ENCODE results near the gene PLIN3. TPM values are rescaled to one million over a fixed set of nuclear protein-coding genes. Genes with fewer than 3 reads are reported as not detected.
A peak's percentile ranks its signal among the peaks of the same experiment; 100 is the strongest.

Gene PLIN3
- total RNA-seq, 1 donor from 2014 or later: 93.8 TPM

- Histone ChIP-seq H3K4me3 (no peak overlapping the region), H3K4me1 (peaks cover 12% of the 10 kb centered on the region), H3K27me3 (no peaks in the 10 kb centered on the region), H3K27ac (no peak overlapping the region), H3K9me3 (no peaks in the 10 kb centered on the region), H3K36me3 (no peaks in the 10 kb centered on the region)
- DNase-seq (ENCODE audit: extremely low spot score in 2 of 2): no peak
- intact Hi-C loops (cut with DNase I): loop anchor here (5.0 kb wide), 1 partner anchor 154 kb away; no protein-coding TSS in a partner anchor
- no peak for TF ChIP-seq POLR2A (IDR thresholded peaks at IDR 0.05)
- no peak for TF ChIP-seq POLR2AphosphoS5 (IDR thresholded peaks at IDR 0.05; ENCODE audit: insufficient read depth in 1 of 2, low read depth in 1 of 2)
- TF ChIP-seq, protein P1, sequence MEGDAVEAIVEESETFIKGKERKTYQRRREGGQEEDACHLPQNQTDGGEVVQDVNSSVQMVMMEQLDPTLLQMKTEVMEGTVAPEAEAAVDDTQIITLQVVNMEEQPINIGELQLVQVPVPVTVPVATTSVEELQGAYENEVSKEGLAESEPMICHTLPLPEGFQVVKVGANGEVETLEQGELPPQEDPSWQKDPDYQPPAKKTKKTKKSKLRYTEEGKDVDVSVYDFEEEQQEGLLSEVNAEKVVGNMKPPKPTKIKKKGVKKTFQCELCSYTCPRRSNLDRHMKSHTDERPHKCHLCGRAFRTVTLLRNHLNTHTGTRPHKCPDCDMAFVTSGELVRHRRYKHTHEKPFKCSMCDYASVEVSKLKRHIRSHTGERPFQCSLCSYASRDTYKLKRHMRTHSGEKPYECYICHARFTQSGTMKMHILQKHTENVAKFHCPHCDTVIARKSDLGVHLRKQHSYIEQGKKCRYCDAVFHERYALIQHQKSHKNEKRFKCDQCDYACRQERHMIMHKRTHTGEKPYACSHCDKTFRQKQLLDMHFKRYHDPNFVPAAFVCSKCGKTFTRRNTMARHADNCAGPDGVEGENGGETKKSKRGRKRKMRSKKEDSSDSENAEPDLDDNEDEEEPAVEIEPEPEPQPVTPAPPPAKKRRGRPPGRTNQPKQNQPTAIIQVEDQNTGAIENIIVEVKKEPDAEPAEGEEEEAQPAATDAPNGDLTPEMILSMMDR (IDR thresholded peaks at IDR 0.05): no peak
These were observed 10.5 kb upstream of the PLIN3 start for GRCh38 chr19:4877753-4878490.

- peaks cover 18% of the 10 kb centered on the region for H3K4me1 ChIP-seq
- H3K9me3 ChIP-seq: no peaks in the 10 kb centered on the region
- H3K27ac ChIP-seq: no peak overlapping the region
- no peak for DNase-seq (ENCODE audit: extremely low spot score in 2 of 2)
- H3K27me3 ChIP-seq: no peaks in the 10 kb centered on the region
- intact Hi-C loops (cut with DNase I): no loop called here
- no peaks in the 10 kb centered on the region for H3K36me3 ChIP-seq
- no peak overlapping the region for H3K4me3 ChIP-seq
- TF ChIP-seq POLR2AphosphoS5 (IDR thresholded peaks at IDR 0.05; ENCODE audit: insufficient read depth in 1 of 2, low read depth in 1 of 2) (no peak), POLR2A (IDR thresholded peaks at IDR 0.05) (no peak)
- TF ChIP-seq, protein P1 (IDR thresholded peaks at IDR 0.05): no peak
These were observed 6.5 kb upstream of the PLIN3 start for GRCh38 chr19:4873930-4874329.

DNA sequence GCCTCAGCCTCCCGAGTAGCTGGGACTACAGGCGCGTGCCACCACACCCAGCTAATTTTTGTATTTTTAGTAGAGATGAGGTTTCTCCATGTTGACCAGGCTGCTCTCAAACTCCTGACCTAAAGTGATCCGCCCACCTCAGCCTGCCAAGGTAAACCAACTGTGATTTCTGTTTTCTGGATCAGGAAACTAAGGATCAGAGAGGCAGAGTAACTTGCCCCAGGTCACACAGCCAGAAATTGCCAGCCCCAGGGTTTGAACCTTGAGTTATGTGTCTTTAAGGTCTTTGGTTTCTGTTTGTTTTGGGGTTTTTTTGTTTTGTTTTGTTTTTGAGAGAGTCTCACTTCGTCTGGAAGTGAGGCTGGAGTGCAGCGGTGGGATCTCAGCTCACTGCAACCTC, 4.2 kb upstream of the PLIN3 start:
- H3K27ac ChIP-seq: no peak overlapping the region
- H3K27me3 ChIP-seq: no peaks in the 10 kb centered on the region
- H3K4me1 ChIP-seq: peaks cover 15% of the 10 kb centered on the region
- DNase-seq (ENCODE audit: extremely low spot score in 2 of 2): no peak
- TF ChIP-seq, protein P1 (IDR thresholded peaks at IDR 0.05): no peak
- TF ChIP-seq POLR2A (IDR thresholded peaks at IDR 0.05) (no peak), POLR2AphosphoS5 (IDR thresholded peaks at IDR 0.05; ENCODE audit: insufficient read depth in 1 of 2, low read depth in 1 of 2) (no peak)
- no peaks in the 10 kb centered on the region for H3K9me3 ChIP-seq
- H3K36me3 ChIP-seq: no peaks in the 10 kb centered on the region
- intact Hi-C loops (cut with DNase I): no loop called here
- no peak overlapping the region for H3K4me3 ChIP-seq

DNA sequence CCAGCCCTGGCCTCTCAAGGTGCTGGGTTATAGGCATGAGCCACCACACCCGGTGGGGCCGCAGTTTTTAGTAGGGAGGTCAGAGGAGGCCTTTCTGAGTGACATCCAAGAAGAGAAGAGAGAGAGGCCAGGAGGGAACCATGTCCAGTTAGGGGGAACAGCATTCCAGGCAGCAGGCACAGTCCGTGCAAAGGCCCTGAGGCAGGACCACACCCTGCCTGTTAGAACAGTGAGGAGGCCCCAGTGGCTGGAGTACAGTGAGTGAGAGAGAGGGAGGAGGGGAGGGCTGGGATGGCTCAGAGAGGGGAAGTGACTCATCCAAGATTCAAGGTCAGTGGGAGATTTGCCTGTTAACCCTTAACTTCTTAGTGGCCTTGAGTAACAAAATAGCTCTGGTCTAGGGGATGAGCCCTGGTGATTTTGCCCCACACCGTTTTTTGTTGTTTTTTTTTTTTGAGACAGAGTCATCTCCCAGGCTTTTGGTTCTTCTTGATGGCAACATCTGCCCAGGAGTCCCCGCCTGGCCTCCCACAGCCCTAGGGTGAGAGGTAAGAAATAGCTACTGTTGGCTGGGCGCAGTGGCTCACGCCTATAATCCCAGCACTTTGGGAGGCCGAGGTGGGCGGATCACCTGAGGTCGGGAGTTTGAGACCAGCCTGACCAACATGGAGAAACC, 2.7 kb upstream of the PLIN3 start:
- Histone ChIP-seq H3K27ac (no peak overlapping the region), H3K4me3 (no peak overlapping the region), H3K9me3 (no peaks in the 10 kb centered on the region), H3K36me3 (no peaks in the 10 kb centered on the region), H3K27me3 (no peaks in the 10 kb centered on the region), H3K4me1 (peaks cover 22% of the 10 kb centered on the region)
- intact Hi-C loops (cut with DNase I): no loop called here
- DNase-seq (ENCODE audit: extremely low spot score in 2 of 2): no peak
- TF ChIP-seq POLR2AphosphoS5 (IDR thresholded peaks at IDR 0.05; ENCODE audit: insufficient read depth in 1 of 2, low read depth in 1 of 2) (peak in 1 of 2 donors; percentile 33), POLR2A (IDR thresholded peaks at IDR 0.05) (no peak)

DNA sequence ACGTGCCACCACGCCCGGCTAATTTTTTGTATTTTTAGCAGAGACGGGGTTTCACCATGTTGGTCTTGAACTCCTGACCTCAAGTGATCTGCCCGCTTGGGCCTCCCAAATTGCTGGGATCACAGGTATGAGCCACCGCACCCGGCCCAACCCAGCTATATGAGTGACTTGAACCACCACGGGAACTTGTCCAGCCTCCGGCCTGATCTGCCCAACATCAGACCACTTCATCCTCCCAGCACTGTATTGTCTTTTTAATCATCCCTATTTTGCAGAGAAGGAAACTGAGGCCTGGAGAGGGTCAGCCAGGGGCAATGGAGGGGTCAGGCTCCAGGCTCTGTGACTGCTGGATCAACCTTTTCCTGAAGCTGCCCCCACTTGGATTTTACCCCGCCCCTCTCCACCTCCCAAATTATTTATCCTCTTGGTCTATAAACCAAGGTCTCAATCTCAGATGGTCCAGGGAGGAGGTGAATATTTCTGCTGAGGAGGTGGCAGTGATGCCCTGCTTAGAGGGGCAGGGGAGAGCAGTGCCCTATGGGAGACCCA, 893 bp upstream of the PLIN3 start:
- no peaks in the 10 kb centered on the region for H3K36me3 ChIP-seq
- H3K9me3 ChIP-seq: no peaks in the 10 kb centered on the region
- DNase-seq (ENCODE audit: extremely low spot score in 2 of 2): no peak
- peak overlapping the region; percentile 86 to 94 for H3K4me3 ChIP-seq
- H3K4me1 ChIP-seq: peaks cover 22% of the 10 kb centered on the region
- intact Hi-C loops (cut with DNase I): loop anchor here (5.0 to 10.0 kb wide), 2 partner anchors 44 to 106 kb away; no protein-coding TSS in a partner anchor
- peak overlapping the region; percentile 91 for H3K27ac ChIP-seq
- no peaks in the 10 kb centered on the region for H3K27me3 ChIP-seq
- TF ChIP-seq POLR2A (IDR thresholded peaks at IDR 0.05) (no peak), POLR2AphosphoS5 (IDR thresholded peaks at IDR 0.05; ENCODE audit: insufficient read depth in 1 of 2, low read depth in 1 of 2) (no peak)
- TF ChIP-seq, protein P1 (IDR thresholded peaks at IDR 0.05): no peak
